Measurements from ENCODE around the gene JAK3. TPM values are rescaled to one million over a fixed set of nuclear protein-coding genes. Genes with fewer than 3 reads are reported as not detected.

The JAK3 gene
- total and polyA plus RNA-seq, 2 of the 4 experiments (the other 2 are of a cell fraction), result 0.36 to 1.5 TPM

- Histone ChIP-seq H2AK5ac (ENCODE audit: low read depth, low read length) (no peak overlapping the region), H3K56ac (ENCODE audit: extremely low read depth, insufficient read depth, low read length) (no peak overlapping the region), H4K20me1 (ENCODE audit: insufficient read depth, low read length) (no peaks in the 10 kb centered on the region), H2AK9ac (replicated peaks; ENCODE audit: low read depth, low read length, poor library complexity) (no peak overlapping the region), H3K79me1 (ENCODE audit: low read depth in 1 of 2, low read length in 2 of 2) (no peaks in the 10 kb centered on the region), H3K9ac (ENCODE audit: low read depth, low read length) (no peak overlapping the region), H2AFZ (replicated peaks; ENCODE audit: low read length, poor library complexity) (no peak overlapping the region), H2BK15ac (ENCODE audit: low read depth, low read length) (no peak overlapping the region), H3K27ac (ENCODE audit: insufficient read depth, low read length) (no peak overlapping the region), H2BK20ac (ENCODE audit: low read depth, low read length) (no peak overlapping the region), H4K5ac (ENCODE audit: low read depth, low read length) (no peak overlapping the region), H3K14ac (replicated peaks; ENCODE audit: low read depth, low read length) (no peak overlapping the region), H3K36me3 (ENCODE audit: control insufficient read depth, insufficient read depth, low read length) (no peaks in the 10 kb centered on the region), H3K18ac (ENCODE audit: low read depth, low read length) (no peak overlapping the region), H3K23ac (ENCODE audit: low read depth, low read length) (no peak overlapping the region), H4K8ac (ENCODE audit: low read depth in 2 of 2, low read length in 2 of 2) (no peak overlapping the region), H3K4ac (ENCODE audit: low read depth, low read length) (no peak overlapping the region), H4K91ac (ENCODE audit: insufficient read depth, low read depth, low read length) (no peak overlapping the region), H3K9me3 (ENCODE audit: control insufficient read depth, insufficient read depth, low read length) (no peaks in the 10 kb centered on the region), H2BK120ac (ENCODE audit: low read depth, low read length) (no peak overlapping the region), H2BK5ac (ENCODE audit: low read depth, low read length, poor library complexity, severe bottlenecking) (no peak overlapping the region), H3K4me1 (ENCODE audit: control insufficient read depth, insufficient read depth, low read length) (no peaks in the 10 kb centered on the region), H3K27me3 (ENCODE audit: control insufficient read depth, insufficient read depth, low read length) (peaks cover 7% of the 10 kb centered on the region; the same call in 1 of the 2 replicates), H3K4me3 (ENCODE audit: insufficient read depth, low read depth, low read length) (no peak overlapping the region), H3K4me2 (ENCODE audit: low read depth, low read length) (no peak overlapping the region), H3K9me1 (ENCODE audit: insufficient read depth, low read length) (no peaks in the 10 kb centered on the region)
- intact Hi-C loops (cut with micrococcal nuclease), result no loop called here
- DNase-seq, result no peak
- ATAC-seq (ENCODE audit: low read depth), result no peak
- POLR2A ChIA-PET (ENCODE audit: unreplicated experiment), result no interaction called here
- BruUV-seq (replicated peaks), result no TSS peak
- TF ChIP-seq RAD21 (IDR thresholded peaks at IDR 0.05; ENCODE audit: low read length) (no peak), USF2 (IDR thresholded peaks at IDR 0.05; ENCODE audit: low read depth, low read length) (no peak), CEBPB (IDR thresholded peaks at IDR 0.05; ENCODE audit: low read depth, low read length) (no peak), BHLHE40 (IDR thresholded peaks at IDR 0.05; ENCODE audit: low read depth, low read length) (no peak), CTCF (conservative IDR thresholded peaks at IDR 0.05; ENCODE audit: low read depth, low read length) (no peak), MAFK (IDR thresholded peaks at IDR 0.05; ENCODE audit: low read depth, low read length) (no peak), POLR2A (IDR thresholded peaks at IDR 0.05; ENCODE audit: low read depth, low read length) (no peak), CHD1 (IDR thresholded peaks at IDR 0.05; ENCODE audit: low read depth, low read length) (no peak), RCOR1 (IDR thresholded peaks at IDR 0.05; ENCODE audit: insufficient replicate concordance, low read length) (no peak), NFE2L2 (IDR thresholded peaks at IDR 0.05; ENCODE audit: low read depth, low read length) (no peak), RFX5 (IDR thresholded peaks at IDR 0.05; ENCODE audit: low read depth, low read length) (no peak), SMC3 (IDR thresholded peaks at IDR 0.05; ENCODE audit: low read depth, low read length) (no peak)
- TF ChIP-seq, protein P1, sequence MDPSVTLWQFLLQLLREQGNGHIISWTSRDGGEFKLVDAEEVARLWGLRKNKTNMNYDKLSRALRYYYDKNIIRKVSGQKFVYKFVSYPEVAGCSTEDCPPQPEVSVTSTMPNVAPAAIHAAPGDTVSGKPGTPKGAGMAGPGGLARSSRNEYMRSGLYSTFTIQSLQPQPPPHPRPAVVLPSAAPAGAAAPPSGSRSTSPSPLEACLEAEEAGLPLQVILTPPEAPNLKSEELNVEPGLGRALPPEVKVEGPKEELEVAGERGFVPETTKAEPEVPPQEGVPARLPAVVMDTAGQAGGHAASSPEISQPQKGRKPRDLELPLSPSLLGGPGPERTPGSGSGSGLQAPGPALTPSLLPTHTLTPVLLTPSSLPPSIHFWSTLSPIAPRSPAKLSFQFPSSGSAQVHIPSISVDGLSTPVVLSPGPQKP (IDR thresholded peaks at IDR 0.05; ENCODE audit: borderline replicate concordance, low read depth, low read length), result no peak
- CTCF ChIA-PET, result no interaction called here
- in situ Hi-C loops (cut with MboI; ENCODE audit: low sequenced_read_pairs), result loop anchor here (5.0 kb wide), 1 partner anchor 43 kb away; no protein-coding TSS in a partner anchor
- 60% methylated on average over 1 of the region's 7 CpGs; no CpG with 5 or more reads in 1 of the 2 experiments for WGBS, 2 experiments (ENCODE audit: extremely low coverage in 2 of 2, insufficient read length in 1 of 2)
- dilution Hi-C loops (cut with HindIII; ENCODE audit: low sequenced_read_pairs, unreplicated experiment), result no loop called here
Measured at GRCh38 chr19:17879466-17879865, 31.7 kb upstream of the JAK3 start.
